Tibial artery (tissue), 4 donors: ENCODE measurements around the gene GLB1L3.
"Not testable (repeated sequence)": the region's sequence is repeated elsewhere in the genome, so short reads cannot be mapped to it uniquely, and the experiment has no call there.

Experiments used
- DNase-seq, 2 donors: peaks; one replicate each; pipeline ENCODE4 v3.0.0-alpha.2; 2019
- H3K27ac ChIP-seq, 2 donors: fragments of 200-600 bp; sonication (generic) in 1 of 2; 1 replicate in 1 of 2; 2 replicates in 1 of 2; pipeline ENCODE4 v1.5.1; 2018 to 2019; ENCODE audit warnings: mild to moderate bottlenecking in 1 of 2
- H3K27me3 ChIP-seq, 2 donors: fragments of 200-600 bp; sonication (generic) in 1 of 2; one replicate each; pipeline versions ENCODE4 v1.5.1 to v1.6.0; 2016 to 2019
- H3K36me3 ChIP-seq, 3 donors: fragments of 200-600 bp; sonication (generic) in 2 of 3; one replicate each; pipeline ENCODE4 v1.5.1; 2016 to 2019; ENCODE audit warnings: mild to moderate bottlenecking in 2 of 3
- H3K4me1 ChIP-seq, 4 donors: fragments of 200-600 bp; sonication (generic) in 2 of 4; 1 replicate in 3 of 4; 2 replicates in 1 of 4; pipeline ENCODE4 v1.5.1; 2016 to 2019
- H3K4me3 ChIP-seq, 2 donors: fragments of 200-600 bp; sonication (generic) in 1 of 2; 1 replicate in 1 of 2; 2 replicates in 1 of 2; pipeline ENCODE4 v1.5.1; 2018 to 2019; ENCODE audit warnings: mild to moderate bottlenecking in 2 of 2
- H3K9me3 ChIP-seq, 3 donors: fragments of 200-600 bp; sonication (generic) in 1 of 3; one replicate each; pipeline ENCODE4 v1.5.1; 2016 to 2019
- CTCF ChIP-seq, 2 experiments: fragments of 200-600 bp in 1 of 2; fragments of 450-650 bp in 1 of 2; IDR thresholded peaks; one replicate each; pipeline ENCODE4 v1.5.1; 2017 to 2019; ENCODE audit warnings: antibody characterized with exemption in 2 of 2, mild to moderate bottlenecking in 1 of 2, moderate library complexity in 1 of 2
- intact Hi-C: fragments of 100-400 bp; cut with DNase I; formaldehyde crosslinking; loops from one replicate; pipeline ENCODE4 v1.15.0; 2023; ENCODE audit warnings: low total_unique reads

GLB1L3 gene

GRCh38 chr11:134339756-134340155 lies 63.6 kb downstream of the GLB1L3 start:
- Histone ChIP-seq H3K36me3 (no peaks in the 10 kb centered on the region), H3K4me3 (no peak overlapping the region), H3K27me3 (no peaks in the 10 kb centered on the region), H3K9me3 (no peaks in the 10 kb centered on the region), H3K4me1 (no peaks in the 10 kb centered on the region), H3K27ac (no peak overlapping the region)
- TF ChIP-seq CTCF (IDR thresholded peaks at IDR 0.05): no peak
- no peak for DNase-seq
- intact Hi-C loops: no loop called here

- intact Hi-C loops: no loop called here
- H3K27me3 ChIP-seq: no peaks in the 10 kb centered on the region
- no peak for TF ChIP-seq CTCF (IDR thresholded peaks at IDR 0.05)
- no peaks in the 10 kb centered on the region for H3K9me3 ChIP-seq
- H3K4me3 ChIP-seq: no peak overlapping the region
- no peak for DNase-seq
- H3K27ac ChIP-seq: no peak overlapping the region
- no peaks in the 10 kb centered on the region for H3K4me1 ChIP-seq
- H3K36me3 ChIP-seq: no peaks in the 10 kb centered on the region
Observed at GRCh38 chr11:134340354-134340964, 64.3 kb downstream of the GLB1L3 start.

- intact Hi-C loops: no loop called here
- H3K27ac ChIP-seq: no peak overlapping the region
- DNase-seq: no peak
- no peaks in the 10 kb centered on the region for H3K27me3 ChIP-seq
- no peak overlapping the region for H3K4me3 ChIP-seq
- H3K4me1 ChIP-seq: no peaks in the 10 kb centered on the region
- no peak for TF ChIP-seq CTCF (IDR thresholded peaks at IDR 0.05)
- H3K9me3 ChIP-seq: no peaks in the 10 kb centered on the region
- no peaks in the 10 kb centered on the region for H3K36me3 ChIP-seq
Observed at GRCh38 chr11:134341805-134342571, 65.8 kb downstream of the GLB1L3 start.

GRCh38 chr11:134342572-134343340 lies 66.6 kb downstream of the GLB1L3 start:
- DNase-seq: no peak
- TF ChIP-seq CTCF (IDR thresholded peaks at IDR 0.05): no peak

GRCh38 chr11:134343646-134344045 lies 67.5 kb downstream of the GLB1L3 start:
- Histone ChIP-seq H3K9me3 (no peaks in the 10 kb centered on the region), H3K27ac (no peak overlapping the region), H3K4me3 (no peak overlapping the region), H3K4me1 (no peaks in the 10 kb centered on the region), H3K27me3 (no peaks in the 10 kb centered on the region), H3K36me3 (no peaks in the 10 kb centered on the region)
- intact Hi-C loops: no loop called here
- TF ChIP-seq CTCF (IDR thresholded peaks at IDR 0.05): no peak
- DNase-seq: no peak

More at GRCh38 chr11:134342572-134343340, 66.6 kb downstream of the GLB1L3 start:
- Histone ChIP-seq H3K4me3 (no peak overlapping the region), H3K4me1 (no peaks in the 10 kb centered on the region), H3K27me3 (no peaks in the 10 kb centered on the region), H3K9me3 (no peaks in the 10 kb centered on the region), H3K27ac (no peak overlapping the region), H3K36me3 (no peaks in the 10 kb centered on the region)
- intact Hi-C loops: no loop called here

GRCh38 chr11:134344497-134345236 lies 68.5 kb downstream of the GLB1L3 start:
- intact Hi-C loops, H3K9me3 ChIP-seq, H3K36me3 ChIP-seq, H3K27ac ChIP-seq, H3K27me3 ChIP-seq, H3K4me1 ChIP-seq, DNase-seq, H3K4me3 ChIP-seq: not testable (repeated sequence)
